NCI-H1092 (cell line): ENCODE data around the gene BRWD1.

Experiments used
- DNase-seq: peaks from one replicate; lab custom pipeline; 2025; lab: John Stamatoyannopoulos, UW

BRWD1 gene

GRCh38 chr21:39327727-39328126 is 14.3 kb upstream of the BRWD1 start:
- DNase-seq, result no peak

- DNase-seq, result no peak
Observed at GRCh38 chr21:39326607-39327307, 13.3 kb upstream of the BRWD1 start.

- DNase-seq, result no peak
Observed at GRCh38 chr21:39325458-39325857, 12.0 kb upstream of the BRWD1 start.

GRCh38 chr21:39321424-39321823 is 8.0 kb upstream of the BRWD1 start:
- DNase-seq, result no peak

GRCh38 chr21:39319814-39320332 is 6.4 kb upstream of the BRWD1 start:
- no peak for DNase-seq

- DNase-seq, result no peak
Observed at GRCh38 chr21:39319251-39319756, 5.9 kb upstream of the BRWD1 start.

GRCh38 chr21:39318091-39318959 is 4.9 kb upstream of the BRWD1 start:
- DNase-seq, result no peak

GRCh38 chr21:39317134-39318090 is 4.0 kb upstream of the BRWD1 start:
- no peak for DNase-seq

GRCh38 chr21:39316729-39317128 is 3.3 kb upstream of the BRWD1 start:
- no peak for DNase-seq

- no peak for DNase-seq
Observed at GRCh38 chr21:39315603-39316445, 2.4 kb upstream of the BRWD1 start.

GRCh38 chr21:39314143-39315027 is 953 bp upstream of the BRWD1 start:
- DNase-seq, result peak; percentile 64

GRCh38 chr21:39313042-39313570 is 326 bp downstream of the BRWD1 start:
- peak; percentile 50 for DNase-seq

GRCh38 chr21:39312112-39313041 is 1.1 kb downstream of the BRWD1 start:
- peak; percentile 90 for DNase-seq

- no peak for DNase-seq
Observed at GRCh38 chr21:39311164-39311563, 2.3 kb downstream of the BRWD1 start.

- no peak for DNase-seq
Observed at GRCh38 chr21:39307466-39307865, 6.0 kb downstream of the BRWD1 start.

- DNase-seq, result no peak
Observed at GRCh38 chr21:39300587-39300986, 12.8 kb downstream of the BRWD1 start.

GRCh38 chr21:39296891-39297290 is 16.5 kb downstream of the BRWD1 start:
- no peak for DNase-seq

- DNase-seq, result no peak
Observed at GRCh38 chr21:39288987-39289386, 24.4 kb downstream of the BRWD1 start.
